Heart left ventricle (tissue), 13 donors: Measurements from ENCODE around the gene STIM2.

ENCODE experiments used
- CTCF ChIP-seq, 12 donors: fragments of 200-600 bp; sonication (generic) in 4 of 12; IDR thresholded peaks; one replicate each; pipeline versions ENCODE4 v1.5.0 to v1.8.0; 2018 to 2022; ENCODE audit warnings: antibody characterized with exemption in 12 of 12, mild to moderate bottlenecking in 5 of 12
- POLR2A ChIP-seq, 2 donors: fragments of 450-650 bp; IDR thresholded peaks; one replicate each; pipeline ENCODE4 v1.6.1; 2017; ENCODE audit warnings: antibody characterized with exemption in 2 of 2, mild to moderate bottlenecking in 2 of 2, moderate library complexity in 2 of 2
- donor health status: ischemic (EF 13 %, LVEDD 7.1; RV severe dilation, severe dysfunction).
- donor health status: DM: no; HTN: yes; CAD: no.
- donor health status: DM: no; HTN: no; CAD: no.
- donor health status: ischemic (EF 25% LVEDD 6.9; RV normal size, moderate dysfunction).
- donor health status: ischemic (EF 25% LVEDD 5.7; RV mildly dilated, moderate dysfunction).
- donor health status: ischemic (EF 35%, LVEDD 5.7; RV mildly dilated, moderate dysfunction).
- donor health status: nonischemic (EF 11% LVEDD 7.7; RV severe dilation, severe dysfunction).
- donor health status: DM: yes; HTN: yes; CAD: no.
- donor health status: PGD.
- donor health status: ischemic (EF 29% LVEDD 5.4; RV normal size, mild dysfunction).
- donor health status: nonischemic (EF 23%, LVEDD 6.1; RV moderate dilation, normal function).

- TF ChIP-seq CTCF (IDR thresholded peaks at IDR 0.05): no peak
- no peak for TF ChIP-seq POLR2A (IDR thresholded peaks at IDR 0.05)
These were observed 201.6 kb downstream of the STIM2 start for GRCh38 chr4:27062256-27062655.
